Karpas-422 (cell line): ENCODE results near the gene MAD1L1. TPM values are rescaled to one million over a fixed set of nuclear protein-coding genes. Genes with fewer than 3 reads are reported as not detected.
"Not testable (repeated sequence)": the region's sequence is repeated elsewhere in the genome, so short reads cannot be mapped to it uniquely, and the experiment has no call there.

Experiments
- DNase-seq: peaks from one replicate; pipeline ENCODE4 v3.0.0-alpha.2; 2015
- H2AFZ ChIP-seq: fragments of 200-600 bp; sonication (generic); 2 replicates; pipeline ENCODE4 v1.6.1; 2014; ENCODE audit warnings: antibody characterized with exemption, low read length, mixed read lengths
- H3K27ac ChIP-seq: fragments of 200-600 bp; sonication (generic); 2 replicates; pipeline ENCODE4 v1.5.1; 2014; ENCODE audit warnings: mild to moderate bottlenecking, low read length, moderate library complexity
- H3K27me3 ChIP-seq: fragments of 200-600 bp; sonication (generic); 2 replicates; pipeline ENCODE4 v1.6.1; 2014; ENCODE audit warnings: low read length, mixed read lengths
- H3K36me3 ChIP-seq: fragments of 200-600 bp; sonication (generic); 2 replicates; pipeline ENCODE4 v1.6.1; 2014; ENCODE audit warnings: low read length, mixed read lengths; ENCODE audit not compliant: insufficient read depth
- H3K4me1 ChIP-seq: fragments of 200-600 bp; sonication (generic); 2 replicates; pipeline ENCODE4 v1.6.1; 2014; ENCODE audit warnings: mild to moderate bottlenecking, low read length, mixed read lengths
- H3K4me2 ChIP-seq: fragments of 200-600 bp; sonication (generic); 2 replicates; pipeline ENCODE4 v1.6.1; 2014; ENCODE audit warnings: low read length, low read depth, mild to moderate bottlenecking; ENCODE audit not compliant: poor library complexity, severe bottlenecking
- H3K4me3 ChIP-seq: fragments of 200-600 bp; sonication (generic); 2 replicates; pipeline ENCODE4 v1.5.1; 2014; ENCODE audit warnings: mild to moderate bottlenecking, antibody characterized with exemption, low read length, mixed read lengths
- H3K79me2 ChIP-seq: fragments of 200-600 bp; sonication (generic); 2 replicates; pipeline ENCODE4 v1.6.1; 2014; ENCODE audit warnings: mild to moderate bottlenecking, low read length, mixed read lengths
- H3K9ac ChIP-seq: fragments of 200-600 bp; sonication (generic); 2 replicates; pipeline ENCODE4 v1.6.0; 2014; ENCODE audit warnings: low read length
- H3K9me2 ChIP-seq: fragments of 200-600 bp; sonication (generic), shearing (Covaris generic); replicated peaks from 2 replicates; pipeline ENCODE4 v1.6.0; 2014; ENCODE audit warnings: mild to moderate bottlenecking, low read length, moderate library complexity; ENCODE audit not compliant: insufficient read depth
- H3K9me3 ChIP-seq: fragments of 300-700, 200-600 bp; sonication (generic); 2 replicates; pipeline ENCODE4 v1.6.1; 2014; ENCODE audit warnings: low read length, mixed read lengths
- H4K20me1 ChIP-seq: fragments of 200-600 bp; sonication (generic); 2 replicates; pipeline ENCODE4 v1.6.1; 2014; ENCODE audit warnings: mild to moderate bottlenecking, antibody characterized with exemption, low read length, low read depth; ENCODE audit not compliant: insufficient read depth
- total RNA-seq: library from RNA; depleted of rRNA; stranded (reverse); fragments of >200 nt; shearing (Covaris generic); gene quantifications from 2 replicates; pipeline ENCODE4 v1.2.3, GENCODE V29; 2014; ENCODE audit warnings: low replicate concordance

Gene MAD1L1
- total RNA-seq, 1 experiment from 2014 or later, result 38.6 TPM

DNA sequence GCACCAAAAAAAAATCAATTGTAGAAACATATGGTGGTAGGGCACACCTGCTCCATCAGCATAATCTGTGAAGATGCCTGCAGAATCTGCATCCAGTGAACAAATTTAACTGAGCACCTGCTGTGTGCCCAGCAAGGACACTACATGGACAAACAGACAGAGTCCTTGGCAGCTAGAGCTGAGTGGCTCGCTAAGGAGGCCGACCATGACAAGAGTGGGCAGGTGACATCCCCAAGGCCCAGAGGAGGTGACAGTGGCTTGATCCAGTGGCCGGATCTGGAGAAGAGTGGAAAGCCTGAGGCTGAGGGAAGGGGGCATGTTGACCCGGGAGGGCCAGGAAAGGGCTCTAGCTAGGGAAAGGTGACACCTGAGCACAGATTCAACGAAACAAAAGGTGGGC, 68.1 kb downstream of the MAD1L1 start:
- H3K9ac ChIP-seq, result no peak overlapping the region
- no peaks in the 10 kb centered on the region for H3K27me3 ChIP-seq
- no peak for DNase-seq
- H3K27ac ChIP-seq, result no peak overlapping the region
- H3K36me3 ChIP-seq, result no peaks in the 10 kb centered on the region
- H3K9me3 ChIP-seq, result no peaks in the 10 kb centered on the region
- peaks cover 19% of the 10 kb centered on the region for H3K4me1 ChIP-seq
- H3K79me2 ChIP-seq, result peaks cover 7% of the 10 kb centered on the region; the same call in 1 of the 2 replicates
- H2AFZ ChIP-seq, result no peak overlapping the region
- H3K4me3 ChIP-seq, result no peak overlapping the region
- H3K9me2 ChIP-seq, result no peaks in the 10 kb centered on the region
- no peaks in the 10 kb centered on the region for H4K20me1 ChIP-seq
- H3K4me2 ChIP-seq, result no peak overlapping the region

DNA sequence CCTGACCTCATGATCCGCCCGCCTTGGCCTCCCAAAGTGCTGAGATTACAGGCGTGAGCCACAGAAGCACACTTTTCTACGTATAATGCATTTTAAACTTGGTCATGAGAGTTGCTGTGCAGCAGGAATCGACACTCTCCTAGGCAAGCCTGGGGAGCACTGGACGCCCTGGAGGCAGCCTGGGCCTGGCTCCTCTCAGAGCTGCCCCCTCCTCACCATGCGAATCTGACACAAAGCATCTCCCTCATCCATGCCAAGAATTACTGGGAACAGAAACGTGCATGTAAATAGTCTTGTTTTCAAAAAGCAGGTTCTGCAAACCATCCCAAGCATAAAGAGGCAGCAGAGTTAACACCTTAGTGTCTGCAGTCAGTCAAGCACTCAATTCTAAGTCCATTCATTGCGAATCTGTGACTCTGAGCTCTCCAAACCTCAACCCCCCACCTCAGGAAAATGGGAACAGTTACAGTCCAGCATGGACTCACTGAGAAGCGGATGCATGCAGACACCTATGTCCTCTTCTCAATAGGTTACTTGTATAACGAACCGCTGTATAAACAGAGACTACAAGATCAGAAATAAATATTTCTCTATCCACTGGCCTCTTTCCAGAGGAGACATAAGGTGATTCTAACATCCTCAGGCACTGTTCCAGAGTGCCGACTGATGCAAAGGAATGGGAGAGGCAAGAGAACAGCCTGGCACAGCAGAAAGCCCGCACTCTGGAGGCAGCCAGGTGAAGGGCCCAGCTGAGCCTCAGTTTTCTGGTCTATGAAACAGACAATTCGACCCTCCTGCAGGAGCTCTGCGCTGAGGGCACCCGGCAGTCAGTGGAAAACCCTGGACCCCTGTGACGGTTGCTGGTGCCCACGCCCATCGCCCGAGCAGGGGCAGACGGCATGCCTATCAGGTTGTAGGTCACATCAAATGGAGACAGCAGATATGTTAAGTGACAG, 68.9 kb downstream of the MAD1L1 start:
- no peak overlapping the region for H3K27ac ChIP-seq
- peaks cover 7% of the 10 kb centered on the region; the same call in 1 of the 2 replicates for H3K79me2 ChIP-seq
- no peak overlapping the region for H3K9ac ChIP-seq
- no peak overlapping the region for H2AFZ ChIP-seq
- no peaks in the 10 kb centered on the region for H3K36me3 ChIP-seq
- no peak for DNase-seq
- no peak overlapping the region for H3K4me2 ChIP-seq
- H3K4me1 ChIP-seq, result peaks cover 19% of the 10 kb centered on the region
- no peaks in the 10 kb centered on the region for H4K20me1 ChIP-seq
- no peaks in the 10 kb centered on the region for H3K9me3 ChIP-seq
- no peak overlapping the region for H3K4me3 ChIP-seq
- H3K27me3 ChIP-seq, result no peaks in the 10 kb centered on the region
- no peaks in the 10 kb centered on the region for H3K9me2 ChIP-seq

GRCh38 chr7:2162959-2163358, 69.8 kb downstream of the MAD1L1 start:
- H3K36me3 ChIP-seq, result no peaks in the 10 kb centered on the region
- no peaks in the 10 kb centered on the region for H4K20me1 ChIP-seq
- H3K4me3 ChIP-seq, result no peak overlapping the region
- no peaks in the 10 kb centered on the region for H3K9me2 ChIP-seq
- no peak for DNase-seq
- no peak overlapping the region for H2AFZ ChIP-seq
- peaks cover 19% of the 10 kb centered on the region for H3K4me1 ChIP-seq
- no peaks in the 10 kb centered on the region for H3K9me3 ChIP-seq
- H3K4me2 ChIP-seq, result no peak overlapping the region
- no peaks in the 10 kb centered on the region for H3K27me3 ChIP-seq
- no peak overlapping the region for H3K9ac ChIP-seq
- peaks cover 7% of the 10 kb centered on the region; the same call in 1 of the 2 replicates for H3K79me2 ChIP-seq
- no peak overlapping the region for H3K27ac ChIP-seq

DNA sequence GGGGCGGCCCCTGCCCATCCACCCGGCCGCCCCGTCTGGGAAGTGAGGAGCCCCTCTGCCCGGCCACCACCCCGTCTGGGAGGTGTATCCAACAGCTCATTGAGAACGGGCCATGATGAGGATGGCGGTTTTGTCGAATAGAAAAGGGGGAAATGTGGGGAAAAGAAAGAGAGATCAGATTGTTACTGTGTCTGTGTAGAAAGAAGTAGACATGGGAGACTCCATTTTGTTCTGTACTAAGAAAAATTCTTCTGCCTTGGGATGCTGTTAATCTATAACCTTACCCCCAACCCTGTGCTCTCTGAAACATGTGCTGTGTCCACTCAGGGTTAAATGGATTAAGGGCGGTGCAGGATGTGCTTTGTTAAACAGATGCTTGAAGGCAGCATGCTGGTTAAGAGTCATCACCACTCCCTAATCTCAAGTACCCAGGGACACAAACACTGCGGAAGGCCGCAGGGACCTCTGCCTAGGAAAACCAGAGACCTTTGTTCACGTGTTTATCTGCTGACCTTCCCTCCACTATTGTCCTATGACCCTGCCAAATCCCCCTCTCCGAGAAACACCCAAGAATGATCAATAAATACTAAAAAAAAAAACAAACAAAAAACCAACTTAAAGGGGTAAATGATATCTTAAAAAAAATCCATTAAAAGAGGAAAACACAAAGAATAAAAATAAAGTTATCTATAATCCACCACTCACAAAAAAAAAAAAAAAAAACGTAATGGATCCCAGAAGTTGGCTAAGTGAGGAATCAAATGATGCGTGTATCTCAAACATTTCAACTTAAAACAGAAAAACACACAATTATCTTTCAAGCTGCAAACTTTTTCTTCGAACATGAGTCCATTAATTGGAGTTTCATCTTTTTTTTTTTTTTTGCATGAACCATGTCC, 70.5 kb downstream of the MAD1L1 start:
- not testable (repeated sequence) for H3K9me3 ChIP-seq, H4K20me1 ChIP-seq, H3K4me2 ChIP-seq, DNase-seq, H3K27me3 ChIP-seq, H3K27ac ChIP-seq, H3K36me3 ChIP-seq, H3K4me3 ChIP-seq, H3K79me2 ChIP-seq, H3K9ac ChIP-seq, H2AFZ ChIP-seq, H3K9me2 ChIP-seq
- H3K4me1 ChIP-seq, result peaks cover 19% of the 10 kb centered on the region

GRCh38 chr7:2159176-2159520, 73.6 kb downstream of the MAD1L1 start:
- Histone ChIP-seq H3K36me3 (no peaks in the 10 kb centered on the region), H3K9me3 (no peaks in the 10 kb centered on the region), H3K9ac (no peak overlapping the region), H3K9me2 (no peaks in the 10 kb centered on the region), H3K4me2 (no peak overlapping the region), H2AFZ (no peak overlapping the region), H3K4me1 (peaks cover 5% of the 10 kb centered on the region), H3K79me2 (0 out of 2 replicates have a peak, but pooled peaks cover 4% of the 10 kb centered on the region), H4K20me1 (no peaks in the 10 kb centered on the region), H3K27me3 (no peaks in the 10 kb centered on the region), H3K4me3 (no peak overlapping the region), H3K27ac (no peak overlapping the region)
- no peak for DNase-seq

GRCh38 chr7:2158331-2159175, 74.2 kb downstream of the MAD1L1 start:
- Histone ChIP-seq H3K4me1 (peaks cover 6% of the 10 kb centered on the region), H3K36me3 (no peaks in the 10 kb centered on the region), H3K27ac (no peak overlapping the region), H3K4me3 (no peak overlapping the region), H4K20me1 (no peaks in the 10 kb centered on the region), H2AFZ (no peak overlapping the region), H3K79me2 (0 out of 2 replicates have a peak, but pooled peaks cover 5% of the 10 kb centered on the region), H3K9me2 (no peaks in the 10 kb centered on the region), H3K27me3 (no peaks in the 10 kb centered on the region), H3K4me2 (no peak overlapping the region), H3K9me3 (no peaks in the 10 kb centered on the region), H3K9ac (no peak overlapping the region)
- no peak for DNase-seq

GRCh38 chr7:2157473-2158279, 75.1 kb downstream of the MAD1L1 start:
- Histone ChIP-seq H3K9me2 (no peaks in the 10 kb centered on the region), H3K27me3 (no peaks in the 10 kb centered on the region), H3K36me3 (no peaks in the 10 kb centered on the region), H2AFZ (no peak overlapping the region), H3K9ac (no peak overlapping the region), H4K20me1 (no peaks in the 10 kb centered on the region), H3K4me2 (no peak overlapping the region), H3K4me1 (peaks cover 9% of the 10 kb centered on the region), H3K9me3 (no peaks in the 10 kb centered on the region), H3K27ac (no peak overlapping the region), H3K79me2 (peaks cover 12% of the 10 kb centered on the region; the same call in 1 of the 2 replicates), H3K4me3 (no peak overlapping the region)
- DNase-seq, result no peak
